Measurements from ENCODE around the gene TOLLIP.

Gene TOLLIP

GRCh38 chr11:1262172-1263006 is 47.0 kb downstream of the TOLLIP start:
- peak; percentile 92 for DNase-seq (ENCODE audit: low read depth)
- H3K4me3 ChIP-seq (ENCODE audit: low read length) = peak overlapping the region; percentile 68
- no peak for TF ChIP-seq CTCF (conservative IDR thresholded peaks at IDR 0.05; ENCODE audit: low read length)

GRCh38 chr11:1261241-1262071 is 48.0 kb downstream of the TOLLIP start:
- H3K4me3 ChIP-seq (ENCODE audit: low read length) = no peak overlapping the region
- no peak for TF ChIP-seq CTCF (conservative IDR thresholded peaks at IDR 0.05; ENCODE audit: low read length)
- no peak for DNase-seq (ENCODE audit: low read depth)

GRCh38 chr11:1260620-1261019 is 48.8 kb downstream of the TOLLIP start:
- no peak for DNase-seq (ENCODE audit: low read depth)
- no peak for TF ChIP-seq CTCF (conservative IDR thresholded peaks at IDR 0.05; ENCODE audit: low read length)
- H3K4me3 ChIP-seq (ENCODE audit: low read length) = no peak overlapping the region

- DNase-seq (ENCODE audit: low read depth) = no peak
- H3K4me3 ChIP-seq (ENCODE audit: low read length) = no peak overlapping the region
- no peak for TF ChIP-seq CTCF (conservative IDR thresholded peaks at IDR 0.05; ENCODE audit: low read length)
Measured at GRCh38 chr11:1260023-1260501, 49.4 kb downstream of the TOLLIP start.

GRCh38 chr11:1259561-1259960 is 49.9 kb downstream of the TOLLIP start:
- H3K4me3 ChIP-seq (ENCODE audit: low read length) = no peak overlapping the region
- no peak for TF ChIP-seq CTCF (conservative IDR thresholded peaks at IDR 0.05; ENCODE audit: low read length)
- DNase-seq (ENCODE audit: low read depth) = no peak

GRCh38 chr11:1259076-1259461 is 50.4 kb downstream of the TOLLIP start:
- no peak overlapping the region for H3K4me3 ChIP-seq (ENCODE audit: low read length)
- no peak for DNase-seq (ENCODE audit: low read depth)
- no peak for TF ChIP-seq CTCF (conservative IDR thresholded peaks at IDR 0.05; ENCODE audit: low read length)

Data from AG10803 (cell line).